Measurements from ENCODE around the gene MAGI3.

- no peak for TF ChIP-seq EZH2phosphoT487 (IDR thresholded peaks at IDR 0.05; ENCODE audit: low read depth)
- TF ChIP-seq, protein P1, sequence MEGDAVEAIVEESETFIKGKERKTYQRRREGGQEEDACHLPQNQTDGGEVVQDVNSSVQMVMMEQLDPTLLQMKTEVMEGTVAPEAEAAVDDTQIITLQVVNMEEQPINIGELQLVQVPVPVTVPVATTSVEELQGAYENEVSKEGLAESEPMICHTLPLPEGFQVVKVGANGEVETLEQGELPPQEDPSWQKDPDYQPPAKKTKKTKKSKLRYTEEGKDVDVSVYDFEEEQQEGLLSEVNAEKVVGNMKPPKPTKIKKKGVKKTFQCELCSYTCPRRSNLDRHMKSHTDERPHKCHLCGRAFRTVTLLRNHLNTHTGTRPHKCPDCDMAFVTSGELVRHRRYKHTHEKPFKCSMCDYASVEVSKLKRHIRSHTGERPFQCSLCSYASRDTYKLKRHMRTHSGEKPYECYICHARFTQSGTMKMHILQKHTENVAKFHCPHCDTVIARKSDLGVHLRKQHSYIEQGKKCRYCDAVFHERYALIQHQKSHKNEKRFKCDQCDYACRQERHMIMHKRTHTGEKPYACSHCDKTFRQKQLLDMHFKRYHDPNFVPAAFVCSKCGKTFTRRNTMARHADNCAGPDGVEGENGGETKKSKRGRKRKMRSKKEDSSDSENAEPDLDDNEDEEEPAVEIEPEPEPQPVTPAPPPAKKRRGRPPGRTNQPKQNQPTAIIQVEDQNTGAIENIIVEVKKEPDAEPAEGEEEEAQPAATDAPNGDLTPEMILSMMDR (IDR thresholded peaks at IDR 0.05; ENCODE audit: low read depth, low read length): no peak
Observed at GRCh38 chr1:113657556-113658063, 267.3 kb downstream of the MAGI3 start.

Data from OCI-LY3 (cell line).